ENCODE data around the gene PPP1R3G.
"Not testable (repeated sequence)": the region's sequence is repeated elsewhere in the genome, so short reads cannot be mapped to it uniquely, and the experiment has no call there.

Gene PPP1R3G

DNA sequence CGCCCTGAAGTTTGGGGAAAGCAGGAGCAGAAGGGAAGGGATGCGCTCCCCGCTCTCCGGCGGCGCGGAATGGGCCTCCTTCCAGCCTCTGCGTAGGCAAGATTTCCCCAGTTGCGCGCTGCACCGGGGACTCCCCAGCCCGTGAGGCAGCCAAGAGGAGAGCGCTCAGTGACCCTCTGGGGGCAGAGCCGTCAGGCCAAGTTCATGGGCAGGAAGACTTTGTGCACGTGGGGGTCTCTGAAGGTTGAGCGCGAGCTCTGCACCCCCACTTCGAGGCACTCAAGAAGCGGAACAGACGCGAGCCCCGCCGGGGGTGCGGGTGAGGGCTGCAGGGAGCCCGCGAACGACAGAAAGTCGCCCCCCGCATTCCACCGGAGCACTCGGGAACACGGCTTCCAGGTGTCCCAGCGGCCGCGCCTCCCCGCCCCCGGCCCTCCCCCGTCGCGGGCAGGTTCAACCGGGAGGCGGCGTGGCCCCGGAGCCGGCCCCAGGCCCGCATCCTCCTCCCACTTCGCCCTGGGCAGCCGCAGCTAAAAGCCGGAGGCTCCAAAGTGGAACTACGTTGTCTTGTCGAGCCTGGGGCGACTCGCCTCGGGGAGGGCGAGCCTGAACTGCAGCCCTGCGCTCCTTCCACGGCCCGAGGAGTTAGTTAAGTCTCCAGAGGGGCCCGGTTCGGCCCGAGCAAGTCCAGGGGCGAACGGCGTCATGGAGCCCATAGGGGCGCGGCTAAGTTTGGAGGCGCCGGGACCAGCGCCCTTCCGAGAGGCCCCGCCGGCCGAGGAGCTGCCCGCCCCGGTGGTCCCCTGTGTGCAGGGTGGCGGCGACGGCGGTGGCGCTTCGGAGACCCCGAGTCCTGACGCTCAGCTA lies at the start of gene PPP1R3G:
Gene PPP1R3G, plus strand, starts transcription at position 561 of the 867 bp plus-strand sequence. Its CDS starts 145 bp downstream, at position 706.
- DNase-seq: no peak

DNA sequence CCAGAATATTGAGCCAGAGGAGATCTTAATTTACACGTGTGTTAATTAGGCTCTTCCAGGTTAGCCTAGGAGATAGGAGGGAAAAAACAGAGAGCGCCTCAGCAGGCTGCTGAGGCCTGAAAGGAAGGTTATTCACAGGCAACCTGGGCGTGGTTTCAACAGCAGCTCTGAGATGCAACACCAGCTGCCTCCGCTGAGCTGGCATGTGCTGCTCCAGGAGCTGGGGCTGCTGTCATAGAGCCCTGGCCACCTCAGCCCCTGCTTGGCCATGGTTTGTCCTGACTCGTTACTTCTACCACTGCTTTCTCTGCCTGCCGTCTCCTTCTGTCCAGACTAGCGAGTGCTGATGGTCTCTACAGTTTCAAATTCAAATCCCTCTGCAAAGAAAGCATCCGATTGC lies 48.9 kb upstream of the PPP1R3G start:
- no peak for DNase-seq

DNA sequence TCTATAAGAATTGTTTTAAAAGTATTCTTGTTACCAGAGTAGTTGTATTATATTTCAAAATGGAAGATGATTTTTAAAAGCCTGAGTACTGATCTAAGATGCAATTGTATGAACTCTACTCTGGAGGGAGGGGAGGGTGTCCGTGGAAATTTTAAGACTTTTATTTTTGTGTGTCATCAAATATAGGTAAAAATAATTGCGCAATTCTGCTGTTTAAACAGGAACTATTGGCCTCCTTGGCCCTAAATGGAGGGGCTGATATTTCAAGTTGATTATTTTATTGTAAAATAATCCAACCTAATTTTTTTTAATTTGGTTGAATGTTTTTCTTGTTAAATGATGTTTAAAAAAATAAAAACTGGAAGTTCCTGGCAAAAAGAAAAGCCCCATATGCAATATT lies 43.2 kb upstream of the PPP1R3G start:
- DNase-seq: no peak

DNA sequence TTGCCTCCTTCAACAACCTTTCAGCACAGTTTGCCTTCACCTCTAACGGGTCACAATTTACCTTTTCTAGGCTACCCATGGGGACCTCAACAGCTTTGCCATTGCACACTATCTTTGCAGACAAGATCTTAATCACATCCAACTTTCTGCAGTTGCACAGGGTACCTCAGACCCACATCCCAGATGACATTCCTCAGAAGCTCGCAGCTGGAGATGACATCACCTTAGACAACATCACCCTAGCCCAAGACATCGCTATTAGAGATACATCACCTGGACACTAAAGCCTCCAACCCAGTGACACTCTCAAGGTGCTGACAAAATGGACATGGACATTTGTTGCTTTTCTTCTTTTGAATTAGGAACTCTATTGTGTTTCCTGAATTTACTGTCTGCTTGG lies 42.7 kb upstream of the PPP1R3G start:
- DNase-seq: no peak

DNA sequence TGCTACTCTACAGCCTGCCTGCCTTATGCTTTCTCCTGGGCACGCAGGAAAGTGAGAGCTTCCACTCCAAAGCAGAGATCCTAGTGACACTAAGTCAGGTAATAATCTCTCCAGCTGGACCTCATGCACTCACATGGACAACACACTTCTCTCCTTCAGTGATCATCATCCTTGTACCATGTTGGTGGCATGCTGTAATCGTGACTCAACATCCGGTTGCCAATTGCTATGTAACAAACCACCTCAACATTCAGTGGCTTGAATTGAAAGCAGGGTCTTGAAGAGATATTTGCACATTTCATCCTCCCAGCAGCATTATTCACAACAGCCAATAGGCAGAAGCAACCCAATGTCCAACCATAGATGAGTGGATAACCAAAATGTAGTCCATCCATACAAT lies 40.3 kb upstream of the PPP1R3G start:
- DNase-seq: no peak

DNA sequence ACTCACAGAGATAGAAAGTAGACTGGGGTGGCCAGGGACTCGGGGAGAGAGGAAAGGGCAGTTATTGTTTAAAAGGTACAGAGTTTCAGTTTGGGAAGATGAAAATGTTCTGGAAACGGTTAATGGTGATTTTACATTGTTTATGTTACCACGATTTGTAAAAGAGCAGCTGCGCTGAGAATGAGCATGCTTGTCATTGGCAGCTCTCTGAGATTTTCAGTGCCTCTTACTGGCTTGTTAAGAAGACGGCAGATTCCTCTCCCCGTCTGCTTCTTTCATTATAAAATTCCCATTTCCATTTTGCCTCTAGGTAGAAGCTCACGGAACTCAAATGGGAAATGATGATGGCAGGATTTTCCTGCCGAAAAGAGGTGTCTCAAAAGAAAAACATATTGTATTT lies 39.7 kb upstream of the PPP1R3G start:
- DNase-seq: no peak

DNA sequence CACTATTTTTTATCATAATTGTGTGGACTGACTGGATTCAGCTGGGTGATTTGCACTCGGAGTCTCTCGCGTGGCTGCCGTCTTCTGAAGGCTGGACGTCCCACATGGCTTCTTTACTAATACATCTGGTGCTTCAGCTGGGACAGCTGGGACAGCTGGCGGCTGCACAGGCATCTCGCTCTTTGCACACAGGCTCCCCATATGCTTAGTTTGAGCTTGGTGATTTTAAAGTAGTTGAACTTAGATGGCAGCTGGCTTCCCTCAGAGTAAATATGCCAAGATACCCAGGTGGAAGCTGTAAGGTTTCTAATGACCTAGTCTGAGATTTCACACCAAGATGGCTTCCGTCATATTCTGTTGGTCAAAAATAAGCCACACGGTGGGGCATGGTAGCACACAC lies 38.7 kb upstream of the PPP1R3G start:
- DNase-seq: no peak

DNA sequence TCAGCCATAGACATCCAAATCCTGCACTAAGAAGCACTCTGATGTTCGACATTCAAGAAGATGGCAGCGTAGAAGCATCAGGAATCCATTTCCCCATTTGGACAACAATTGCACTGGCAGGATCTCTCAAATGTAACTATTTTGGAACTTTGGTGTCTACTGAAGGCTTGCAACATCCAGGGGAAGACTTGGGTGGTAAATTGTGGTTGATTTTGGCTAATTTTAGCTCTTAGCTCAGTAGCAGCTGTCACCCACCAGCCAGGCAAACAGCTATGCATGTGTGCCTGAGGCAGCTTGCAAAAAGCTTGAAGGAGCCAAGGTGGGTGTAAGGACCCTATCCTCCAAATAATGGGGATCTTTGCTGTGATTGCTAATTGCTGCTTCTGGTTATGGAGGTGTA lies 35.1 kb upstream of the PPP1R3G start:
- no peak for DNase-seq

DNA sequence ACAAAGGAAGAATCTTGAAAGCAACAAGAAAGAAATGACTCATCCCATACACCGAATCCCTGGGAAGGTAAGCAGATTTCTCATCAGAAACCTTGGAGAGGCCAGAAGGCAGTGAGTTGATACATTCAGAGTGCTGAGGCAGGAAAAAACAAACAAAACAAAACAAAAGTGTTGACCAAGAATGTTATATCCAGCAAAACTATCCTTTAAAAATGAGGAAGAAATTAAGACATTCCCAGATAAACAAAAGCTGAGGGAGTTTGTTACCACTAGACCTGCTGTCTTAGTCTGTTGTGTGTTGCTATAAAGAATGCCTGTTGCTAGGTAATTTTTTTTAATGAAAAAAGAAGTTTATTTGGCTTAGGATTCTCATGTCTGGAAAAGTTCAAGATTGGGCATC lies 33.7 kb upstream of the PPP1R3G start:
- DNase-seq: no peak

DNA sequence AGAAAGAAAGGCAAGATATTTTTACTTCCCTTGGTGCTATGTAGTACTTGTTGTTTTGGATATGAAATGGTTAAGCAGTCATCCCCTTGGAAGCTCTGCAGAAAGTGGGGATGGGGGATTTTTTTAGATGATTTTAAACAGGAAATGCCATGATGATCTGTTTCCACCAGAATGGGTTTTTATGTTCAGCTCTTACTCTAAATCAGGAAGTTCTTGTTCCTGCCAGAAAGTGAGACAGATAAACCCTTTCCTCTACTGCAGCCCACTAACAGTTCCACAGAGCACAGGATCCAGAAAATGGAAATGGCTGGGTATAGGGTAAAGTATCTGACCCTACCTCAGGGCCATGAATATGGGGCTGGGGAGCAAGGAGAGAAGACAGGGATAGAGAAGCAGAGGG lies 32.1 kb upstream of the PPP1R3G start:
- DNase-seq: no peak

DNA sequence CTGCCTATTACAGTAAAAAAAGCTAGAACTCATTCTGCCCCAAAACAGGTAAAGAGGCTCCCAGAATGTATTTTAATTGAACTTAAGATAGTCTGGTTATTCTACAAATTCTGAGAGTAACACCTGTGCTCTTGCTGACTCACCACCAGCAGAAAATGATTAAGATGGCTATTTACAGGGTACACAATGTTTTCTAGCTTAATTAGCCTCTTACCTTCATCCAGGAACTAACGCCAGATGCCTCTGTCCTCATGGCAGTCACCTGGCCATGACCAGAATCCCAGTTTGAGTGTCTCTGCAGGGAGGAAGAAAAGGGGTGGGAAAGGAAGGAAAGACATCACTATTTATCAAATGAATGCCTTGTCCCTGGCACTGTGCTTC lies 31.3 kb upstream of the PPP1R3G start:
- no peak for DNase-seq

DNA sequence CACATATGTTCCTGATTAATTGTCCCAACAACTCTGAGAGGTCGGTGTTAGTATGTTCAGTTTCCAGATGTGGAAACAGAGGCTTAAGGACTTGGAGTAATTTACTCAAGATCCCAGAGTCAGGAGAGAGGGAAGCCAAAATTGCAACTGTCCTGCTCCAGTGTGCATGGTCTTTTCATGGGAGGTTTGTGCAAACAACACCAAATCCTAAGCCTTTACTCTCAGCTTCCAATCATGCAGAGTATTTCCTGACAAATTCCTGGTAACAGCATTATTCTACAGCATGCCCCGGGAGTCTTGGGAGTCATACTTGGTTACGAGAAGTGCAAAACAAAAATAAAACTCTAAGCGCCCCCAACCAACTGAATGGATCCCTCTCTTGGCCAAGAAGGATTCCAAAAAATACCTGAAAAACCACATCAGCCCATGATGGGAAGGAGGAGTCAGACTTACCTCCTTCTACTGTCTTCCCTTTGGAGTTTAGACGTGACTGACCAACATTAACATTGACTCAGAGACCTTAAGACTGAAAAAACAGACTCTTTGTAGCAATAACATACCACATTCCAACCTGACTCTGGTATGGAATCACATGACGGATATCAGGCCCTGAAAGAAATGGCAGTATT lies 30.8 kb upstream of the PPP1R3G start:
- DNase-seq: no peak

DNA sequence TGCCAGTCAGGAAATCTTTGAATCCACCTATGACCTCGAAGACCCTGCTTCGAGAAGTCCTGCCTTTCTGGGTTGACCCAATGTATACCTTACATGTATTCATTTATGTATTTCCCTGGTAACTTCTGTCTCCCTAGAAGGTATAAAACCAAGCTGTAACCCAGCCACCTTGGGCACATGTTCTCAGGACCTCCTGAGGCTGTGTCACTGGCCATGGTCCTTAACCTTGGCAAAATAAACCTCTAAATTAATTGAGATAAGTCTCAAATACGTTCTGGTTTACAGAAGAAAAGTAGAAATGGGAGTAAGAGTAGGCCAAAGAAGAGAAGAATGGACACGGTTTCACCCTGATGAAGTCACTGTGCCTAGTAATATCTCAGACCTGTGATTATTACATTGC lies 30.0 kb upstream of the PPP1R3G start:
- no peak for DNase-seq

DNA sequence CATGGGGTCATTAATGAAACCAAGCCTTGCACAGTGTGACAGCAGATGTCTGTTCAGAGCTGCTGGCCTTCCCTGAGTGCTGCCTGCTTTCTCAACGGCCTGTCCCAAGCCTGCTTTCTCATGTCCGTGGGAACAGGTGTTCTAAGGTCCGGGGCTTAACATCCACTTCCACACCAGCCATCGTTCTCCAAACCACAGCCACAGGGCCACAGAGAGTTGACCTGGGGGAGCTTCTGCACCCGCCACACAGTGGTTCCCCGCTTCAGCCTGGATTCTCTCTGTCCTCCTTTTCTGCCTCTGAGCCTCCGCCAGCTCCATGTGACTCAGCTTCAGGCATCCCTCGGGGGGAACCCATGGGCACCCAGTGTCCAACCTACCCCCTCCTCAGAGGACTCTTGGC lies 26.9 kb upstream of the PPP1R3G start:
- DNase-seq: no peak

DNA sequence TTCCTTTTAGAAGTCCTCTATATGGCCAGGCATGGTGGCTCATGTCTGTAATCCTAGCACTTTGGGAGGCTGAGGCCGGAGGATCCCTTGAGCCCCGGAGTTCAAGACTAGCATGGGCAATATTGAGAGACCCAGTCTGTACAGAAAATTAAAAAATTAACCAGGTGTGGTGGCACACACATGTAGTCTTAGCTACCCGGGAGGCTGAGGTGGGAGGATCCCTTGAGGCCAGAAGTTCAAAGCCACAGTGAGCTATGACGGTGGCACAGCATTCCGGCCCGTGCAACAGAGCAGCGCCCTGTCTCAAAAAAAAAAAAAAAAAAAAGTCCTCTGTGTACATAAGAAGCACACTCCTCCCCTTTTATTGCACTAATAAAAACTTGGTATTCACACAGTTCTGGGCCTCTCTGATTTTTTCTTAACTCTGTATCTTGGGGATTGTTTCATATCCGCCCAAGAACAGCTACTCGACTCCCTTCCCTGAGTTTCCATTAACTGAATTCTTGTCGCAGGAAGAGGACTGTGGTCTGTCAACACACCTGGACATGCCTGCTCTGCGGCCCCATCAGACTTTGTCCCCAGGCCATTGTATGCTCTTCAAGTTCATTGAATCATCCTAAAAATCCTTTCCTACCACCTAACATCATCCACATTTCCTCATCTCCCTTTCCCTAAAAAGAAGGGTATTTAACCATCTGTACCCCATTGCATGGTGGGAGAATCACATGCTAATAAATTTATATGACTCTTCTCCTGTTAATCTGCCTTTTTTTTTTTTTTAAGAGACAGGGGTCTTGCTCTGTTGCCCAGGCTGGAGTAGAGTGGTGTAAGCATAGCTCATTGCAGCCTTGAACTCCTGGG lies 25.9 kb upstream of the PPP1R3G start:
- DNase-seq: no peak

DNA sequence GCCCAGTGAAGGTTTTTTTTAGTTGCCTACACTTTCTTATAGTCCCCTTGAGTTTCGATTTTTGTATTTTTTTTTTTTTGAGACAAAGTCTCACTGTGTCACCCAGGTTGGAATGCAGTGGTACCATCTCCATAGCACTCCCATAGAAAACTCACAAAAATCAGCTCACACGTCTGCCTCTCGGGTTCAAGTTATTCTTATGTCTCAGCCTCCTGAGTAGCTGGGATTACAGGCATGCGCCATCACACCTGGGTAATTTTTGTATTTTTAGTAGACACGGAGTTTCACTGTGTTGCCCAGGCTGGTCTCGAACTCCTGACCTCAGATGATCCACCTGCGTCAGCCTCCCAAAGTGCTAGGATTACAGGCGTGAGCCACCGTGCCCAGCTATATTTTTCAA lies 24.7 kb upstream of the PPP1R3G start:
- not testable (repeated sequence) for DNase-seq

DNA sequence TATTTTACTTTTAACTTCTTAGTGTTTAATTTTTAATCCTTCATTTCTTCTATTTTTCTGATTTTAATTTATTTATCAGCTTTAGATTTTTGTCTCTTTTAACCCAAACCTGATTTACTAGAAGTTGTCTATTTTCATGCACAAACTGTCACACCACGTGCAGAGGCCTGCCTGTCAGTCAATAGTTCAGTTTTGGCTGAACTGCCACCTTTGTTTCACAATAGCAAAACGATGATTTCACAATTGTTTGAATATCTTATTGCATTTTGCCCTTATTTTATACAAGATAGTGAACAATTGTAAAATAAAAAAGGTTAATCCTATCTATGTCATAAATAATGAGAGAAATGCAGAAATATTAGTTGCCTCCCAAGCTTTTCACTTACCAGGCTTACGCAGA lies 24.0 kb upstream of the PPP1R3G start:
- DNase-seq: no peak

DNA sequence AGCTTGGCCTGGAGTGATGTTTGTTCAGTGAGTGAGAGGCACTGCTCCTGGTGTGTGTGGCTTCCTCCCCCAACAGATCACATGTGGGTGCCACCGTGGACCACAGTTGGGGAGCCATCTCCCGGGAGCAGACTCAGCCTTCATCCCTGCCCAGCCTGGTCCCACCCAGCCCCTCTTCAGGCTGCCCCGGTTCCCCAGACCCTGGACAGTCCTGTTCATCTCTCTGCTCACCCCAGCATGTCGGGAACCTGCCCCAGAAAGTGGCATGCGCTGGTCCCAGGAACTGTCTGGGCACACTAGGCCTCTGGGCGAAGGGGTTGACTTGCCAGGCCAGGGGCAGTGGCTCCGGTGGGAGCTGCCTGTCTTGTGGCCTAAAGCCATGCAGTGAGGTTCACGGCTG lies 21.5 kb upstream of the PPP1R3G start:
- DNase-seq: no peak

DNA sequence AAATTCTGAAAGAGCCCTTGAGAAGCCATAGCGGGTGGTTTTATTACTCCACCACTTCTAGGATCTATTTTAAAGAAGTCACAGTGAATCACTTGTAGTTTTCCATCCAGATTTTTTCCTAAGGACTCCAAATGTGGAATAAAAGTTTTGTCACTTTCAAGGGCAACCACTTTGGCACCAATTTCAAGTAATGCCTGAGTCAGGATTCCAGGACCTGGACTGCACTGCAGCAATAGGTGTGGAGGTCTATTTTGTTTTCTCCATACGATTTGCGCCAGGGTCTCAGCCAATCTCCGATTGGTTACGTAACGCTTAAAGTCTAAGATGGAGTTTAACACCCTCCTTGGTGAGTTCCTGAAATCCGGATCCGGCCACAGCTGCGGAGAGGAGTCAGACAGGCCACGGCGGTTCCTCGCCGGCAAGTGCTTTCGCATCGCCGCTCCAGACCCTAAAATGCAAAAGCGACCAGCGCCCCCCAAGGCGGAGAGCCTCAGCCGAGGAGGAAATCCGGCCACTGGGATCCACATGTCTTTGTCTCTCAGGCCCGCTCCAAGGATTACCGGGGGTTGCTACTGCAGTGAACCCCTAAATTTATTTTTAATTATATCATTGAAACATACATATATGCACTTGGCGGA lies 18.6 kb upstream of the PPP1R3G start:
- no peak for DNase-seq

DNA sequence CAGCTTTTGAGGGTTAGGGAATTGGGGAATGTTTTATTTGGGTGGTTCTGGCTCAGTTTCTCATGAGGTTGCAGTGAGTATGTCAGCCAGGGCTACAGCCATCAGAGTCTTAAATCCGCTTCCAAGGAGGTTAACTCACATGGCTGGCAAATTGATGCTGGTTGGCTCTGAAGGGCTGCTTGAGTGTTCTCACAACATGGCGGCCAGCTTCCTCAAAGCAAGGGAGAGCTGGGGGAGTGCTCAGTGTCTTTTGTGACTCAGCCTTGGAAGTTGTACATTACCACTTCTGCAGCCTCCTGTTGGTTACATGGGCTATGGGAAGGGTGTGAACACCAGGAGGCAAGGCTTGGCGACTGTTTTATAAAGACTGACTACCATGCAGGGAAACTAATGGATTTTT lies 17.8 kb upstream of the PPP1R3G start:
- no peak for DNase-seq

DNA sequence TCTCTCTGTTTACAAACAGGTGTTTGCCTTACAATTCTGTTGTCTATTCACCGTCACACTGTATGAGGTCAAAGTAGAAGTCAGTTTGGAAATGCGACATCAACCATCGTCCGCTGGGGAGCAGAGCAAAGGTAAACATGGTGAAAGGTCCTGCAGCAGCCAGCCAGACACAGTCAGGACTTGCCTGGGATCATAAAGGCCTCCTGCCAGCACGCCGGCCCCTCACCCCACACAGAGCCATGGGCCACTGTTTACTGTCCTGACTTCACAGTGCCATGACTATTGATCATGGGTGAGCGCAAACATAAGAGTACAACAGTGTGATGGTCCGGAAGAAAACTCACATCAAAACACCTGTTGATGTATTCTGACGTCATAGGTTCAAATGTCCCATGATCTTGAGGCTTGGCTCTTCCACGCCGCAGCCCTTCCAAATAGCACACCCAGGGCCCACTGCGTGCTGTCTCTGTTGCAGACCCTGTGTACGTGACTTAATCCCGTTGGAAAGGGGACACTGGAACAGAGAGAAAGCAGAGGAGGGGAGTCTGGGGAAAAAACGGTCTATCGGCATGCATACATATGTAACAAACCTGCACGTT lies 16.9 kb upstream of the PPP1R3G start:
- DNase-seq: no peak

DNA sequence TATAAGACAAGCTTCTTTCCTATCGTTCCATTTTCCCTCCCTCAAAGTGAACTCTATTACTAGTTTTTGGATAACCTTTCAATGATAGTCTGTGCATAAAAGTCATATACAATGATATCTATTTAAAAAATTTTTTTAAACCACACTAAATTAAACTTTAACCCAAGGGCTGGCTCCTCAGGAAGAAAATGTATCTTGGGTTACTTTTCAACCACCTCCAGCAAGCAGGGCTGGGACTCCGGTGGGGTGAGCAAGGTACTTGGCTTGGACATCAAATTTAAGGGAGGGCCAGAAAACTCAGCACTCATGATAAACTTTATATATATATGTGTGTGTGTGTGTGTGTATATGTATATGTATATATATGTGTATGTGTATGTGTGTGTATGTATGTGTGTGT lies 13.9 kb upstream of the PPP1R3G start:
- DNase-seq: no peak

DNA sequence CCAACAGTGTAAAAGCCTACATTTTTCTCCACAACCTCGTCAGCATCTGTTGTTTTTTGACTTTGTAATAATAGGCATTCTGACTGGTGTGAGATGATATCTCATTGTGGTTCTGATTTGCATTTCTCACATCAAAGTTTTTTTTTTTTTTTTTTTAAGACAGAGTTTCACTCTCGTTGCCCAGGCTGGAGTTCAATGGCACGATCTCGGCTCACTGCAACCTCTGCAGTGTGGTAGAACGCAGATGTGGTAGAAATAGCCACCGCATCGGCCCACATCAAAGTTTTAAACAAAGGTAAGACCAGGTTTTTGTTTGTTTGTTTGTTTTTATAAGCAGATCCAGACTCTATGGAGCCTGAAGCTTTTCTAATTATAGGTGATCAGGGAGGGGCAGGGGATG lies 12.7 kb upstream of the PPP1R3G start:
- DNase-seq: no peak
